PFSK-1 (cell line): ENCODE results near the gene BRSK2.

Source experiments
- FOXP2 ChIP-seq: optimal IDR thresholded peaks from 2 replicates; pipeline ENCODE3; 2011; ENCODE audit warnings: borderline replicate concordance, control low read depth, inconsistent platforms; ENCODE audit not compliant: insufficient read depth; ENCODE audit errors: extremely low read length, extremely low read depth
- POLR2AphosphoS5 ChIP-seq: IDR thresholded peaks from 2 replicates; pipeline ENCODE4 v1.6.1; 2012; ENCODE audit warnings: low read depth, mild to moderate bottlenecking, control low read depth, low read length, moderate library complexity
- SIN3A ChIP-seq: IDR thresholded peaks from 2 replicates; pipeline ENCODE4 v1.6.1; 2012; ENCODE audit warnings: mild to moderate bottlenecking, low read length, moderate library complexity, borderline replicate concordance; ENCODE audit not compliant: insufficient read depth
- TAF1 ChIP-seq: IDR thresholded peaks from 2 replicates; pipeline ENCODE4 v1.6.1; 2012; ENCODE audit warnings: low read length, control low read depth, borderline replicate concordance; ENCODE audit not compliant: insufficient read depth
- TF ChIP-seq, protein P1 (sequence below), 2 experiments: IDR thresholded peaks; 2 replicates each; pipeline versions ENCODE4 v1.6.1 to v1.8.0; 2011 to 2012; ENCODE audit warnings: low read depth in 2 of 2, low read length in 2 of 2, control low read depth in 1 of 2, inconsistent platforms in 1 of 2, mild to moderate bottlenecking in 1 of 2, moderate library complexity in 1 of 2; ENCODE audit not compliant: insufficient read depth in 1 of 2

BRSK2 gene

DNA sequence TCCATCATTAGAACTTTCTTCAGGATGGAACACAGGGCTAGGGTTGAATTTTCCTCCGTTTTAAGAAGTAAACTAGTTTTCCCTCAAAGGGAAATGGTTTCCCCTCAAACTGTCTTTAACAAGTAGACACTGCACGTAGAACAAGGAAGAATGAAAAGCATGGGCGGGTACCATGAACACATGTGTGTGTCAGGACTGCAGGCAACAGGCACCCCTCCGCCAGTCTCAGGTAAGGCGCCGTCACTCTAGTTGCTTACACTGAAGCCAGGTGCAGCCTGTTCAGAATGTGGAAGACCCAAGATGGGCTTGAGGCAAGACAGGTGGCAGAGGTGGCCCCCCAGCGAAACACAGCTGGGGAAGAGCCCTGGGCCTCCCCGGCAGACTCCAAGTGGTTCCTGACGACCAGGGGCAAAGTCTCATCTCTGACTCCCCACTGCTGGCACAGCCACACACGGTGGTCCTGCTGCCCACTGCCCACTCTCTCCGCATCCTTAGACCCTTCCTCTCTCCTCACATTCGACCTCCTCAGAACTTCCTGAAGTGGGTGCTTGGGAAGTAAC is 122.3 kb downstream of the BRSK2 start:
- TF ChIP-seq POLR2AphosphoS5 = no peak
- no peak for TF ChIP-seq SIN3A
- no peak for TF ChIP-seq TAF1
- no peak for TF ChIP-seq FOXP2
- TF ChIP-seq, protein P1, sequence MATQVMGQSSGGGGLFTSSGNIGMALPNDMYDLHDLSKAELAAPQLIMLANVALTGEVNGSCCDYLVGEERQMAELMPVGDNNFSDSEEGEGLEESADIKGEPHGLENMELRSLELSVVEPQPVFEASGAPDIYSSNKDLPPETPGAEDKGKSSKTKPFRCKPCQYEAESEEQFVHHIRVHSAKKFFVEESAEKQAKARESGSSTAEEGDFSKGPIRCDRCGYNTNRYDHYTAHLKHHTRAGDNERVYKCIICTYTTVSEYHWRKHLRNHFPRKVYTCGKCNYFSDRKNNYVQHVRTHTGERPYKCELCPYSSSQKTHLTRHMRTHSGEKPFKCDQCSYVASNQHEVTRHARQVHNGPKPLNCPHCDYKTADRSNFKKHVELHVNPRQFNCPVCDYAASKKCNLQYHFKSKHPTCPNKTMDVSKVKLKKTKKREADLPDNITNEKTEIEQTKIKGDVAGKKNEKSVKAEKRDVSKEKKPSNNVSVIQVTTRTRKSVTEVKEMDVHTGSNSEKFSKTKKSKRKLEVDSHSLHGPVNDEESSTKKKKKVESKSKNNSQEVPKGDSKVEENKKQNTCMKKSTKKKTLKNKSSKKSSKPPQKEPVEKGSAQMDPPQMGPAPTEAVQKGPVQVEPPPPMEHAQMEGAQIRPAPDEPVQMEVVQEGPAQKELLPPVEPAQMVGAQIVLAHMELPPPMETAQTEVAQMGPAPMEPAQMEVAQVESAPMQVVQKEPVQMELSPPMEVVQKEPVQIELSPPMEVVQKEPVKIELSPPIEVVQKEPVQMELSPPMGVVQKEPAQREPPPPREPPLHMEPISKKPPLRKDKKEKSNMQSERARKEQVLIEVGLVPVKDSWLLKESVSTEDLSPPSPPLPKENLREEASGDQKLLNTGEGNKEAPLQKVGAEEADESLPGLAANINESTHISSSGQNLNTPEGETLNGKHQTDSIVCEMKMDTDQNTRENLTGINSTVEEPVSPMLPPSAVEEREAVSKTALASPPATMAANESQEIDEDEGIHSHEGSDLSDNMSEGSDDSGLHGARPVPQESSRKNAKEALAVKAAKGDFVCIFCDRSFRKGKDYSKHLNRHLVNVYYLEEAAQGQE (IDR thresholded peaks at IDR 0.05; ENCODE audit: insufficient read depth in 1 of 2, low read depth in 2 of 2, low read length in 2 of 2) = no peak
